IMR-90 (cell line): ENCODE results near the gene RXFP4. TPM values are rescaled to one million over a fixed set of nuclear protein-coding genes. Genes with fewer than 3 reads are reported as not detected.

Experiments
- ATAC-seq: fragments of 200-7000 bp; cut with Tn5 transposase; 2 replicates; pipeline ENCODE4 v1.9.1; 2020; ENCODE audit warnings: low read depth, mild to moderate bottlenecking, moderate library complexity
- BruUV-seq: library from RNA; stranded (reverse); fragments of 400-500 nt; replicated peaks from 2 replicates; lab custom pipeline; 2021; lab: Mats Ljungman, UMichigan
- CTCF ChIA-PET: fragments of 300-600 bp; formaldehyde crosslinking; extraction: SDS; loops from one replicate; lab custom pipeline; 2021; ENCODE audit warnings: antibody characterized with exemption; lab: Yijun Ruan, JAX
- POLR2A ChIA-PET: fragments of 300-600 bp; sonication (Branson Sonifier 250); formaldehyde crosslinking; loops from one replicate; lab custom pipeline; 2022; ENCODE audit warnings: antibody characterized with exemption; ENCODE audit not compliant: unreplicated experiment; lab: Charles Lee
- DNase-seq: peaks from one replicate; pipeline ENCODE4 v3.0.0; 2013
- H2AFZ ChIP-seq: replicated peaks from 2 replicates; pipeline ENCODE3; 2013; ENCODE audit warnings: low read length, mild to moderate bottlenecking; ENCODE audit not compliant: poor library complexity
- H2AK5ac ChIP-seq: 2 replicates; pipeline ENCODE4 v1.6.1; 2013; ENCODE audit warnings: low read depth, low read length, inconsistent platforms
- H2AK9ac ChIP-seq: replicated peaks from 2 replicates; pipeline ENCODE3; 2013; ENCODE audit warnings: mild to moderate bottlenecking, low read depth, low read length, moderate library complexity; ENCODE audit not compliant: poor library complexity
- H2BK120ac ChIP-seq: 2 replicates; pipeline ENCODE4 v1.6.1; 2013; ENCODE audit warnings: low read depth, low read length, inconsistent platforms
- H2BK15ac ChIP-seq: 3 replicates; pipeline ENCODE4 v1.6.1; 2013; ENCODE audit warnings: low read depth, low read length, inconsistent platforms
- H2BK20ac ChIP-seq: 2 replicates; pipeline ENCODE4 v1.6.1; 2013; ENCODE audit warnings: low read depth, mild to moderate bottlenecking, inconsistent platforms, low read length, moderate library complexity
- H2BK5ac ChIP-seq: 2 replicates; pipeline ENCODE4 v1.6.1; 2013; ENCODE audit warnings: mild to moderate bottlenecking, low read depth, low read length, inconsistent platforms; ENCODE audit not compliant: poor library complexity, severe bottlenecking
- H3K14ac ChIP-seq: replicated peaks from 2 replicates; pipeline ENCODE4 v1.6.1; 2013; ENCODE audit warnings: low read depth, low read length, inconsistent platforms
- H3K18ac ChIP-seq: 2 replicates; pipeline ENCODE4 v1.6.1; 2013; ENCODE audit warnings: low read depth, low read length, control low read depth
- H3K23ac ChIP-seq: 2 replicates; pipeline ENCODE4 v1.6.1; 2013; ENCODE audit warnings: low read depth, low read length, inconsistent platforms
- H3K27ac ChIP-seq: 2 replicates; pipeline ENCODE4 v1.5.1; 2013; ENCODE audit warnings: mild to moderate bottlenecking, control low read depth, low read length; ENCODE audit not compliant: insufficient read depth
- H3K27me3 ChIP-seq: 2 replicates; pipeline ENCODE4 v1.6.1; 2013; ENCODE audit warnings: low read length; ENCODE audit not compliant: control insufficient read depth, insufficient read depth
- H3K36me3 ChIP-seq: 2 replicates; pipeline ENCODE4 v1.6.1; 2013; ENCODE audit warnings: low read length, mixed read lengths; ENCODE audit not compliant: control insufficient read depth, insufficient read depth
- H3K4ac ChIP-seq: 2 replicates; pipeline ENCODE4 v1.6.1; 2013; ENCODE audit warnings: low read depth, low read length, inconsistent platforms
- H3K4me1 ChIP-seq: 2 replicates; pipeline ENCODE4 v1.6.1; 2013; ENCODE audit warnings: low read length, mixed read lengths; ENCODE audit not compliant: control insufficient read depth, insufficient read depth
- H3K4me2 ChIP-seq: 2 replicates; pipeline ENCODE4 v1.6.1; 2013; ENCODE audit warnings: low read depth, mild to moderate bottlenecking, control low read depth, low read length, moderate library complexity
- H3K4me3 ChIP-seq: 2 replicates; pipeline ENCODE4 v1.5.1; 2013; ENCODE audit warnings: low read depth, mild to moderate bottlenecking, control low read depth, low read length, moderate library complexity; ENCODE audit not compliant: insufficient read depth
- H3K56ac ChIP-seq: 2 replicates; pipeline ENCODE4 v1.6.1; 2013; ENCODE audit warnings: low read length, inconsistent platforms; ENCODE audit not compliant: insufficient read depth; ENCODE audit errors: extremely low read depth
- H3K79me1 ChIP-seq, 2 experiments: 2 replicates each; pipeline ENCODE4 v1.6.1; 2013; ENCODE audit warnings: low read length in 2 of 2, inconsistent platforms in 1 of 2, low read depth in 1 of 2
- H3K9ac ChIP-seq: 2 replicates; pipeline ENCODE4 v1.6.1; 2013; ENCODE audit warnings: low read depth, low read length, control low read depth
- H3K9me1 ChIP-seq: 2 replicates; pipeline ENCODE4 v1.6.1; 2013; ENCODE audit warnings: low read length, inconsistent platforms; ENCODE audit not compliant: insufficient read depth
- H3K9me3 ChIP-seq: 2 replicates; pipeline ENCODE4 v1.6.1; 2013; ENCODE audit warnings: low read length; ENCODE audit not compliant: control insufficient read depth, insufficient read depth
- H4K20me1 ChIP-seq: 2 replicates; pipeline ENCODE4 v1.6.1; 2013; ENCODE audit warnings: low read length, inconsistent platforms; ENCODE audit not compliant: insufficient read depth
- H4K5ac ChIP-seq: 2 replicates; pipeline ENCODE4 v1.6.1; 2013; ENCODE audit warnings: mild to moderate bottlenecking, low read depth, low read length, control low read depth
- H4K8ac ChIP-seq, 2 experiments: 2 replicates each; pipeline ENCODE4 v1.6.1; 2013; ENCODE audit warnings: low read depth in 2 of 2, low read length in 2 of 2, control low read depth in 1 of 2, inconsistent platforms in 1 of 2
- H4K91ac ChIP-seq: 2 replicates; pipeline ENCODE4 v1.6.1; 2013; ENCODE audit warnings: low read depth, low read length, inconsistent platforms; ENCODE audit not compliant: insufficient read depth
- BHLHE40 ChIP-seq: fragments of 150-350 bp; IDR thresholded peaks from 2 replicates; pipeline ENCODE4 v1.6.1; 2016; ENCODE audit warnings: mild to moderate bottlenecking, low read depth, low read length
- CEBPB ChIP-seq: IDR thresholded peaks from 2 replicates; pipeline ENCODE4 v1.6.1; 2012; ENCODE audit warnings: low read depth, low read length, improper control_type of control experiment
- CHD1 ChIP-seq: IDR thresholded peaks from 2 replicates; pipeline ENCODE4 v1.6.1; 2012; ENCODE audit warnings: low read depth, low read length, improper control_type of control experiment
- FOS ChIP-seq: fragments of 150-350 bp; IDR thresholded peaks from 2 replicates; pipeline ENCODE4 v1.6.1; 2016; ENCODE audit warnings: low read depth, low read length
- MAFK ChIP-seq: IDR thresholded peaks from 2 replicates; pipeline ENCODE4 v1.6.1; 2012; ENCODE audit warnings: low read depth, low read length, improper control_type of control experiment
- MAZ ChIP-seq: IDR thresholded peaks from 2 replicates; pipeline ENCODE4 v1.6.1; 2012; ENCODE audit warnings: low read depth, mild to moderate bottlenecking, low read length, improper control_type of control experiment, moderate library complexity, borderline replicate concordance
- MXI1 ChIP-seq: IDR thresholded peaks from 2 replicates; pipeline ENCODE4 v1.6.1; 2012; ENCODE audit warnings: low read depth, mild to moderate bottlenecking, low read length, moderate library complexity, borderline replicate concordance
- NFE2L2 ChIP-seq: fragments of 150-350 bp; IDR thresholded peaks from 2 replicates; pipeline ENCODE4 v1.6.1; 2016; ENCODE audit warnings: low read depth, mild to moderate bottlenecking, low read length
- POLR2A ChIP-seq: IDR thresholded peaks from 2 replicates; pipeline ENCODE4 v1.6.1; 2012; ENCODE audit warnings: mild to moderate bottlenecking, low read depth, low read length
- RAD21 ChIP-seq: IDR thresholded peaks from 2 replicates; pipeline ENCODE4 v1.6.1; 2012; ENCODE audit warnings: low read length, improper control_type of control experiment
- RCOR1 ChIP-seq: IDR thresholded peaks from 2 replicates; pipeline ENCODE4 v1.6.1; 2012; ENCODE audit warnings: mild to moderate bottlenecking, low read length, improper control_type of control experiment; ENCODE audit not compliant: insufficient replicate concordance
- RFX5 ChIP-seq: IDR thresholded peaks from 2 replicates; pipeline ENCODE4 v1.8.0; 2012; ENCODE audit warnings: low read depth, mild to moderate bottlenecking, low read length, moderate library complexity
- SMC3 ChIP-seq: fragments of 150-350 bp; IDR thresholded peaks from 2 replicates; pipeline ENCODE4 v1.6.1; 2016; ENCODE audit warnings: low read depth, mild to moderate bottlenecking, antibody characterized with exemption, low read length, moderate library complexity
- WGBS, 2 experiments: methylation state at CpG; one replicate each; pipeline versions ENCODE4 v1.1.5 to v1.1.7; 2013; ENCODE audit warnings: missing lambda C conversion rate in 2 of 2; ENCODE audit not compliant: insufficient read length in 1 of 2; ENCODE audit errors: extremely low coverage in 2 of 2; 5-methylcytosine and 5-hydroxymethylcytosine counted together
- dilution Hi-C: fragments of 300-500 bp; cut with HindIII; formaldehyde crosslinking; loops from one replicate; pipeline ENCODE4 v1.14.3; 2018; ENCODE audit warnings: low sequenced_read_pairs; ENCODE audit not compliant: unreplicated experiment
- in situ Hi-C: fragments of 300-500 bp; cut with MboI; formaldehyde crosslinking; loops from 3 replicates; pipeline ENCODE4 v1.14.3; 2019; ENCODE audit warnings: low sequenced_read_pairs, inconsistent platforms, mixed read lengths
- intact Hi-C: fragments of 100-400 bp; cut with micrococcal nuclease; formaldehyde crosslinking; loops from 2 replicates; pipeline ENCODE4 v1.10.0; 2022
- polyA plus RNA-seq, 3 experiments: library from polyadenylated mRNA; depleted of rRNA; stranded (reverse); fragments of >200 nt; gene quantifications; 2 replicates each; pipeline ENCODE4 v1.2.3, GENCODE V29; 2012; ENCODE audit warnings: low replicate concordance in 1 of 3
- total RNA-seq: library from RNA; depleted of rRNA; stranded (reverse); fragments of >200 nt; gene quantifications from 2 replicates; pipeline ENCODE4 v1.2.3, GENCODE V29; 2012
- TF ChIP-seq, protein P1 (sequence below): conservative IDR thresholded peaks from 2 replicates; pipeline ENCODE4 v1.5.1; 2012; ENCODE audit warnings: mild to moderate bottlenecking, low read depth, low read length, improper control_type of control experiment
- TF ChIP-seq, protein P2 (sequence below): fragments of 150-350 bp; IDR thresholded peaks from 2 replicates; pipeline ENCODE4 v1.6.1; 2017; ENCODE audit warnings: mild to moderate bottlenecking, antibody characterized with exemption, low read length, low read depth
- TF ChIP-seq, protein P3 (sequence below): fragments of 150-350 bp; IDR thresholded peaks from 2 replicates; pipeline ENCODE4 v1.6.1; 2016; ENCODE audit warnings: low read depth, mild to moderate bottlenecking, low read length, moderate library complexity, borderline replicate concordance

Gene RXFP4
- total and polyA plus RNA-seq, 2 of the 4 experiments (the other 2 are of a cell fraction), result not detected

DNA sequence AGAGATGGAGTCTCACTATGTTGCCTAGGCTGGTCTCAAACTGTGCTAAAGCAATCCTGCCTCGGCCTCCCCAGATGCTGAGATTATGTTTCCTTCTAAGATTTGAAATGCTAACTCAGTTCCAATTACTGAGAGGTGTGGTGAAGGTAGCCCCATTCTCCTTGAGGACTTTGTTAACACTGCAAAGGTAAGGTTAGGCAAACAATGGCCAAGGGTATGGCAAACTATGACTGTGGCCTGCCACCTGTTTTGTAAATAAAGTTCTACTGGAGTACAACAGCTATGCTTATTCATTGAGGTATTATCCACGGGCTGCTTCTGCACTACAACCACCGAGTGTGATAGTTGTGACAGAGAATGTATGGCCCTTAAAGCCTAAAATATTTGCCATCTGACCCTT is 20.7 kb upstream of the RXFP4 start:
- Histone ChIP-seq H3K9me3 (no peaks in the 10 kb centered on the region), H3K4me1 (peaks cover 3% of the 10 kb centered on the region; the same call in 1 of the 2 replicates), H3K79me1 (peaks cover 26 to 37% of the 10 kb centered on the region in 2 experiments), H3K27me3 (no peaks in the 10 kb centered on the region), H3K27ac (no peak overlapping the region), H2BK15ac (no peak overlapping the region), H4K5ac (no peak overlapping the region), H4K8ac (no peak overlapping the region), H2BK120ac (no peak overlapping the region), H3K4me3 (no peak overlapping the region), H2BK20ac (no peak overlapping the region), H3K9ac (no peak overlapping the region), H3K23ac (no peak overlapping the region), H2AFZ (no peak overlapping the region), H3K18ac (no peak overlapping the region), H2AK5ac (no peak overlapping the region), H3K14ac (no peak overlapping the region), H3K4ac (no peak overlapping the region), H3K9me1 (peaks cover 4% of the 10 kb centered on the region; the same call in 1 of the 2 replicates), H2AK9ac (no peak overlapping the region), H3K4me2 (no peak overlapping the region), H3K56ac (no peak overlapping the region), H4K20me1 (peaks cover 12% of the 10 kb centered on the region; the same call in 1 of the 2 replicates), H3K36me3 (peaks cover 60% of the 10 kb centered on the region), H4K91ac (no peak overlapping the region), H2BK5ac (no peak overlapping the region)
- dilution Hi-C loops (no loop called here), intact Hi-C loops (no loop called here), in situ Hi-C loops (no loop called here)
- WGBS, 2 experiments, result no CpG with 5 or more reads among the region's 3 CpGs
- TF ChIP-seq, protein P1, sequence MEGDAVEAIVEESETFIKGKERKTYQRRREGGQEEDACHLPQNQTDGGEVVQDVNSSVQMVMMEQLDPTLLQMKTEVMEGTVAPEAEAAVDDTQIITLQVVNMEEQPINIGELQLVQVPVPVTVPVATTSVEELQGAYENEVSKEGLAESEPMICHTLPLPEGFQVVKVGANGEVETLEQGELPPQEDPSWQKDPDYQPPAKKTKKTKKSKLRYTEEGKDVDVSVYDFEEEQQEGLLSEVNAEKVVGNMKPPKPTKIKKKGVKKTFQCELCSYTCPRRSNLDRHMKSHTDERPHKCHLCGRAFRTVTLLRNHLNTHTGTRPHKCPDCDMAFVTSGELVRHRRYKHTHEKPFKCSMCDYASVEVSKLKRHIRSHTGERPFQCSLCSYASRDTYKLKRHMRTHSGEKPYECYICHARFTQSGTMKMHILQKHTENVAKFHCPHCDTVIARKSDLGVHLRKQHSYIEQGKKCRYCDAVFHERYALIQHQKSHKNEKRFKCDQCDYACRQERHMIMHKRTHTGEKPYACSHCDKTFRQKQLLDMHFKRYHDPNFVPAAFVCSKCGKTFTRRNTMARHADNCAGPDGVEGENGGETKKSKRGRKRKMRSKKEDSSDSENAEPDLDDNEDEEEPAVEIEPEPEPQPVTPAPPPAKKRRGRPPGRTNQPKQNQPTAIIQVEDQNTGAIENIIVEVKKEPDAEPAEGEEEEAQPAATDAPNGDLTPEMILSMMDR, result no peak
- TF ChIP-seq CHD1, result no peak
- TF ChIP-seq MAZ, result no peak
- no peak for TF ChIP-seq BHLHE40
- TF ChIP-seq FOS, result no peak
- TF ChIP-seq, protein P2, sequence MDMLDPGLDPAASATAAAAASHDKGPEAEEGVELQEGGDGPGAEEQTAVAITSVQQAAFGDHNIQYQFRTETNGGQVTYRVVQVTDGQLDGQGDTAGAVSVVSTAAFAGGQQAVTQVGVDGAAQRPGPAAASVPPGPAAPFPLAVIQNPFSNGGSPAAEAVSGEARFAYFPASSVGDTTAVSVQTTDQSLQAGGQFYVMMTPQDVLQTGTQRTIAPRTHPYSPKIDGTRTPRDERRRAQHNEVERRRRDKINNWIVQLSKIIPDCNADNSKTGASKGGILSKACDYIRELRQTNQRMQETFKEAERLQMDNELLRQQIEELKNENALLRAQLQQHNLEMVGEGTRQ, result no peak
- TF ChIP-seq NFE2L2, result no peak
- no peak for TF ChIP-seq POLR2A
- TF ChIP-seq RAD21, result no peak
- no peak for TF ChIP-seq MAFK
- no peak for TF ChIP-seq CEBPB
- TF ChIP-seq RFX5, result no peak
- no peak for TF ChIP-seq SMC3
- no peak for TF ChIP-seq RCOR1
- no peak for TF ChIP-seq MXI1
- TF ChIP-seq, protein P3, sequence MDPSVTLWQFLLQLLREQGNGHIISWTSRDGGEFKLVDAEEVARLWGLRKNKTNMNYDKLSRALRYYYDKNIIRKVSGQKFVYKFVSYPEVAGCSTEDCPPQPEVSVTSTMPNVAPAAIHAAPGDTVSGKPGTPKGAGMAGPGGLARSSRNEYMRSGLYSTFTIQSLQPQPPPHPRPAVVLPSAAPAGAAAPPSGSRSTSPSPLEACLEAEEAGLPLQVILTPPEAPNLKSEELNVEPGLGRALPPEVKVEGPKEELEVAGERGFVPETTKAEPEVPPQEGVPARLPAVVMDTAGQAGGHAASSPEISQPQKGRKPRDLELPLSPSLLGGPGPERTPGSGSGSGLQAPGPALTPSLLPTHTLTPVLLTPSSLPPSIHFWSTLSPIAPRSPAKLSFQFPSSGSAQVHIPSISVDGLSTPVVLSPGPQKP, result no peak
- no peak for ATAC-seq
- no peak for DNase-seq
- no TSS peak for BruUV-seq
- POLR2A ChIA-PET, result no interaction called here
- CTCF ChIA-PET, result no interaction called here
